PC-9 (cell line): Measurements from ENCODE around the gene EIF3B. TPM values are rescaled to one million over a fixed set of nuclear protein-coding genes. Genes with fewer than 3 reads are reported as not detected.

Experiments used
- BruUV-seq: library from RNA; stranded (reverse); fragments of 400-500 nt; replicated peaks from 2 replicates; lab custom pipeline; 2021; lab: Mats Ljungman, UMichigan
- CTCF ChIA-PET: fragments of 300-600 bp; sonication (Branson Sonifier 250); formaldehyde crosslinking; loops from one replicate; lab custom pipeline; 2022; ENCODE audit warnings: antibody characterized with exemption; lab: Charles Lee
- POLR2A ChIA-PET: fragments of 300-600 bp; sonication (Branson Sonifier 250); formaldehyde crosslinking; loops from one replicate; lab custom pipeline; 2022; ENCODE audit warnings: antibody characterized with exemption; ENCODE audit not compliant: unreplicated experiment; lab: Charles Lee
- DNase-seq, 2 experiments: peaks; one replicate each; pipeline versions ENCODE4 v3.0.0 to v3.0.0-alpha.2; 2015 to 2022; ENCODE audit warnings: mixed read lengths in 1 of 2
- H2AFZ ChIP-seq: fragments of 200-600 bp; sonication (generic); 2 replicates; pipeline ENCODE4 v1.8.1; 2017; ENCODE audit warnings: antibody characterized with exemption
- H3F3A ChIP-seq: fragments of 200-600 bp; sonication (generic); 2 replicates; pipeline ENCODE4 v1.8.1; 2017; ENCODE audit warnings: antibody characterized with exemption, mild to moderate bottlenecking, low read depth; ENCODE audit not compliant: insufficient read depth
- H3K27ac ChIP-seq: fragments of 200-600 bp; sonication (generic); 2 replicates; pipeline ENCODE4 v1.6.1; 2016; ENCODE audit warnings: mixed run types
- H3K27me3 ChIP-seq: fragments of 200-600 bp; sonication (generic); 2 replicates; pipeline ENCODE4 v1.6.1; 2016; ENCODE audit warnings: low read depth, mixed run types; ENCODE audit not compliant: insufficient read depth
- H3K36me3 ChIP-seq: fragments of 200-600 bp; sonication (generic); 2 replicates; pipeline ENCODE4 v1.6.1; 2016; ENCODE audit warnings: low read depth, mixed run types
- H3K4me1 ChIP-seq: fragments of 200-600 bp; sonication (generic); replicated peaks from 2 replicates; pipeline ENCODE4 v1.6.1; 2016; ENCODE audit warnings: mixed run types; ENCODE audit not compliant: insufficient read depth
- H3K4me2 ChIP-seq: fragments of 200-600 bp; sonication (generic); 2 replicates; pipeline ENCODE4 v1.6.1; 2017; ENCODE audit warnings: mixed run types
- H3K4me3 ChIP-seq: fragments of 200-600 bp; sonication (generic); 2 replicates; pipeline ENCODE4 v1.6.1; 2016; ENCODE audit warnings: mixed run types
- H3K79me2 ChIP-seq: fragments of 200-600 bp; sonication (generic); 2 replicates; pipeline ENCODE4 v1.6.1; 2017; ENCODE audit warnings: low read depth, mixed run types
- H3K9me2 ChIP-seq: fragments of 200-600 bp; sonication (generic); 2 replicates; pipeline ENCODE4 v1.8.1; 2017; ENCODE audit warnings: mild to moderate bottlenecking; ENCODE audit not compliant: insufficient read depth
- H3K9me3 ChIP-seq: fragments of 200-600 bp; sonication (generic); 2 replicates; pipeline ENCODE4 v1.8.1; 2016; ENCODE audit warnings: low read depth; ENCODE audit not compliant: insufficient read depth
- H4K20me1 ChIP-seq: fragments of 200-600 bp; sonication (generic); 2 replicates; pipeline ENCODE4 v1.8.1; 2017; ENCODE audit not compliant: insufficient read depth
- CTCF ChIP-seq: fragments of 200-600 bp; sonication (generic); conservative IDR thresholded peaks from 2 replicates; pipeline ENCODE4 v1.6.1; 2017; ENCODE audit warnings: mixed run types, antibody characterized with exemption, mild to moderate bottlenecking, moderate library complexity
- EZH2 ChIP-seq: fragments of 200-600 bp; sonication (generic); IDR thresholded peaks from 2 replicates; pipeline ENCODE4 v1.8.0; 2017; ENCODE audit warnings: antibody characterized with exemption, low read depth
- intact Hi-C: fragments of 100-400 bp; cut with micrococcal nuclease; formaldehyde crosslinking; loops from one replicate; pipeline ENCODE4 v1.10.0; 2022; ENCODE audit not compliant: unreplicated experiment
- total RNA-seq: library from RNA; stranded (reverse); gene quantifications from 2 replicates; pipeline ENCODE4 v1.2.3, GENCODE V29; 2021

The EIF3B gene
- total RNA-seq, 1 experiment from 2014 or later = 299 TPM

- Histone ChIP-seq H3K36me3 (no peaks in the 10 kb centered on the region), H3K4me2 (no peak overlapping the region), H3K27me3 (no peaks in the 10 kb centered on the region), H2AFZ (no peak overlapping the region), H3K9me2 (no peaks in the 10 kb centered on the region), H3K79me2 (no peaks in the 10 kb centered on the region), H3K9me3 (no peaks in the 10 kb centered on the region), H3K4me1 (no peaks in the 10 kb centered on the region), H3F3A (no peaks in the 10 kb centered on the region; the same call in 1 of the 2 replicates), H4K20me1 (no peaks in the 10 kb centered on the region), H3K4me3 (no peak overlapping the region), H3K27ac (no peak overlapping the region)
- BruUV-seq = no TSS peak
- intact Hi-C loops = no loop called here
- no peak for TF ChIP-seq EZH2
- CTCF ChIA-PET = no interaction called here
- POLR2A ChIA-PET = interaction anchor here (0.7 kb wide), 1 partner anchor 455 kb away, joined by 3 read pairs; no protein-coding TSS in a partner anchor
- no peak for DNase-seq
Measured at GRCh38 chr7:2411049-2411448, 56.4 kb downstream of the EIF3B start.

- no peak overlapping the region for H2AFZ ChIP-seq
- BruUV-seq = no TSS peak
- ChIA-PET CTCF (interaction anchor here (0.7 kb wide), 1 partner anchor 892 kb away, joined by 7 read pairs; no protein-coding TSS in a partner anchor), POLR2A (interaction anchor here (0.5 to 0.6 kb wide), 2 partner anchors 17 to 1385 kb away, joined by 3 read pairs; no protein-coding TSS in a partner anchor)
- H3K27ac ChIP-seq = no peak overlapping the region
- no peaks in the 10 kb centered on the region for H3K36me3 ChIP-seq
- no peak for TF ChIP-seq EZH2
- TF ChIP-seq CTCF = no peak
- intact Hi-C loops = no loop called here
- no peaks in the 10 kb centered on the region for H3K9me3 ChIP-seq
- H4K20me1 ChIP-seq = no peaks in the 10 kb centered on the region
- H3K27me3 ChIP-seq = no peaks in the 10 kb centered on the region
- no peak overlapping the region for H3K4me3 ChIP-seq
- DNase-seq = no peak
- no peaks in the 10 kb centered on the region for H3K79me2 ChIP-seq
- no peak overlapping the region for H3K4me2 ChIP-seq
- H3K4me1 ChIP-seq = no peaks in the 10 kb centered on the region
- H3K9me2 ChIP-seq = no peaks in the 10 kb centered on the region
- no peaks in the 10 kb centered on the region; the same call in 1 of the 2 replicates for H3F3A ChIP-seq
Measured at GRCh38 chr7:2411815-2412586, 57.4 kb downstream of the EIF3B start.

GRCh38 chr7:2412587-2413201 is 58.1 kb downstream of the EIF3B start:
- no peaks in the 10 kb centered on the region for H3K9me2 ChIP-seq
- intact Hi-C loops = no loop called here
- POLR2A ChIA-PET = interaction anchor here (0.5 to 0.6 kb wide), 2 partner anchors 16 to 1385 kb away, joined by 3 read pairs; no protein-coding TSS in a partner anchor
- CTCF ChIA-PET = interaction anchor here (0.7 kb wide), 1 partner anchor 893 kb away, joined by 7 read pairs; no protein-coding TSS in a partner anchor
- no peaks in the 10 kb centered on the region; the same call in 1 of the 2 replicates for H3F3A ChIP-seq
- H3K27me3 ChIP-seq = no peaks in the 10 kb centered on the region
- H3K9me3 ChIP-seq = no peaks in the 10 kb centered on the region
- no peak overlapping the region for H3K4me3 ChIP-seq
- H4K20me1 ChIP-seq = no peaks in the 10 kb centered on the region
- H3K4me2 ChIP-seq = no peak overlapping the region
- no peaks in the 10 kb centered on the region for H3K4me1 ChIP-seq
- DNase-seq = no peak
- TF ChIP-seq EZH2 (no peak), CTCF (no peak)
- BruUV-seq = no TSS peak
- H3K27ac ChIP-seq = no peak overlapping the region
- no peaks in the 10 kb centered on the region for H3K36me3 ChIP-seq
- H2AFZ ChIP-seq = no peak overlapping the region
- no peaks in the 10 kb centered on the region for H3K79me2 ChIP-seq
